ENCODE measurements around the gene NBL1. TPM values are rescaled to one million over a fixed set of nuclear protein-coding genes. Genes with fewer than 3 reads are reported as not detected.

NBL1 gene
- total and polyA plus RNA-seq, 9 of the 15 experiments (the other 6 are each of a cell fraction or from before 2014, with no cell fraction given): 0.10 to 3.7 (median 1.8) TPM; not detected in 1

DNA sequence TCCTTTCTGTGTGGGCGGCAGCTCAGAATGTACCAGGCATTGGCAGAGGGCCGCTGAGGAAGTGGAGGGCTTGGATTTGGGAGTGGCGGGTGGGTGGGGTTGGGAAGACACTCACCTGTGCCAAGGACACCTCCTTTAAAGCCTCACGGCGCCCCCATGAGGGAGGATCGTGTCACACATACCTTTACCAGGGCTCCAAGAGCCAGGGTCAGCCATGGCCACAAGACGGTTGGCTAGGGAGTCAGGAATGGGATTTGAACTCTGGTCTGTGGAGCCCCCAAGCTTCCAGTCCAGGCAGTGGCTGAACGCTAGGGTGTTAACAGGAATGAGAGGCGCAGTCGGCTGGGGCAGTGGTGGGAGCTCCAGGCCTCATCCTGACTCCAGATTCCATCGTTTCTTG lies 4.6 kb downstream of the NBL1 start:
- no TSS peak for BruUV-seq (replicated peaks)
- ChIA-PET POLR2A (interaction anchor here (0.7 to 1.0 kb wide), 2 partner anchors 25 to 306 kb away, joined by 3 to 4 read pairs; no protein-coding TSS in a partner anchor), CTCF (ENCODE audit: low intra/inter-chr PET ratio) (interaction anchor here (0.6 to 3.5 kb wide), 5 partner anchors 209 to 470 kb away, joined by 3 to 12 read pairs (median 3); no protein-coding TSS in a partner anchor)
- peak; percentile 70 for FAIRE-seq
- intact Hi-C loops (cut with micrococcal nuclease): loop anchor here (5.0 to 10.0 kb wide), 2 partner anchors 161 to 184 kb away; partner anchors contain the start of gene CAPZB
- WGBS (ENCODE audit: insufficient coverage, low coverage, missing lambda C conversion rate): 36% methylated on average over 11 of the region's 11 CpGs
- H3K27me3 ChIP-seq (ENCODE audit: control insufficient read depth in 2 of 2, insufficient read depth in 2 of 2, low read length in 2 of 2): peaks cover 8 to 23% of the 10 kb centered on the region in 2 experiments; a peak in 3 of 5 replicates
- H3K9me3 ChIP-seq (replicated peaks; ENCODE audit: control insufficient read depth, insufficient read depth, low read depth, low read length): no peaks in the 10 kb centered on the region
- no peak overlapping the region for H3K4me3 ChIP-seq
- ATAC-seq: peak; percentile 48
- no peaks in the 10 kb centered on the region for H3K79me2 ChIP-seq (ENCODE audit: control insufficient read depth, insufficient read depth, low read length)
- peaks cover 3% of the 10 kb centered on the region; the same call in 1 of the 2 replicates for H4K20me1 ChIP-seq (replicated peaks; ENCODE audit: control insufficient read depth, insufficient read depth, low read length)
- peaks cover 15 to 42% of the 10 kb centered on the region in 2 experiments; a peak in 4 of 5 replicates for H3K4me1 ChIP-seq (replicated peaks in 1 of 2; ENCODE audit: control insufficient read depth in 2 of 2, insufficient read depth in 2 of 2, low read length in 2 of 2)
- H3K27ac ChIP-seq (ENCODE audit: extremely low read depth, low read depth, low read length): no peak overlapping the region
- H3K9ac ChIP-seq (ENCODE audit: insufficient read depth in 1 of 2, low read depth in 2 of 2, low read length in 2 of 2): no peak overlapping the region
- H2AFZ ChIP-seq (ENCODE audit: low read depth, low read length): no peak overlapping the region
- no peaks in the 10 kb centered on the region for H3K9me1 ChIP-seq (ENCODE audit: control insufficient read depth, insufficient read depth, low read length)
- in situ Hi-C loops (cut with MboI): no loop called here
- peak in 3 of 4 experiments; percentile 33 to 63 (median 61) for DNase-seq (ENCODE audit: extremely low read depth in 1 of 4, low spot score in 3 of 4)
- no peak overlapping the region for H3K4me2 ChIP-seq (ENCODE audit: insufficient read depth, low read length)
- H3K36me3 ChIP-seq (ENCODE audit: control insufficient read depth, insufficient read depth, low read length): no peaks in the 10 kb centered on the region
- no peak for TF ChIP-seq ZKSCAN8 (CRISPR knock-in tag; IDR thresholded peaks at IDR 0.05)
- peak; percentile 73; the same call in 1 of the 2 replicates for TF ChIP-seq STAG1 (CRISPR knock-in tag; IDR thresholded peaks at IDR 0.05; ENCODE audit: borderline replicate concordance)
- TF ChIP-seq, protein P1, sequence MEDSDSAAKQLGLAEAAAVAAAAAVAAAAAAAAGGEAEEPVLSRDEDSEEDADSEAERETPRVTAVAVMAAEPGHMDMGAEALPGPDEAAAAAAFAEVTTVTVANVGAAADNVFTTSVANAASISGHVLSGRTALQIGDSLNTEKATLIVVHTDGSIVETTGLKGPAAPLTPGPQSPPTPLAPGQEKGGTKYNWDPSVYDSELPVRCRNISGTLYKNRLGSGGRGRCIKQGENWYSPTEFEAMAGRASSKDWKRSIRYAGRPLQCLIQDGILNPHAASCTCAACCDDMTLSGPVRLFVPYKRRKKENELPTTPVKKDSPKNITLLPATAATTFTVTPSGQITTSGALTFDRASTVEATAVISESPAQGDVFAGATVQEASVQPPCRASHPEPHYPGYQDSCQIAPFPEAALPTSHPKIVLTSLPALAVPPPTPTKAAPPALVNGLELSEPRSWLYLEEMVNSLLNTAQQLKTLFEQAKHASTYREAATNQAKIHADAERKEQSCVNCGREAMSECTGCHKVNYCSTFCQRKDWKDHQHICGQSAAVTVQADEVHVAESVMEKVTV (CRISPR knock-in tag; IDR thresholded peaks at IDR 0.05): 0 out of 2 replicates have a peak, but pooled peaks have one; percentile 22
- TF ChIP-seq, protein P2, sequence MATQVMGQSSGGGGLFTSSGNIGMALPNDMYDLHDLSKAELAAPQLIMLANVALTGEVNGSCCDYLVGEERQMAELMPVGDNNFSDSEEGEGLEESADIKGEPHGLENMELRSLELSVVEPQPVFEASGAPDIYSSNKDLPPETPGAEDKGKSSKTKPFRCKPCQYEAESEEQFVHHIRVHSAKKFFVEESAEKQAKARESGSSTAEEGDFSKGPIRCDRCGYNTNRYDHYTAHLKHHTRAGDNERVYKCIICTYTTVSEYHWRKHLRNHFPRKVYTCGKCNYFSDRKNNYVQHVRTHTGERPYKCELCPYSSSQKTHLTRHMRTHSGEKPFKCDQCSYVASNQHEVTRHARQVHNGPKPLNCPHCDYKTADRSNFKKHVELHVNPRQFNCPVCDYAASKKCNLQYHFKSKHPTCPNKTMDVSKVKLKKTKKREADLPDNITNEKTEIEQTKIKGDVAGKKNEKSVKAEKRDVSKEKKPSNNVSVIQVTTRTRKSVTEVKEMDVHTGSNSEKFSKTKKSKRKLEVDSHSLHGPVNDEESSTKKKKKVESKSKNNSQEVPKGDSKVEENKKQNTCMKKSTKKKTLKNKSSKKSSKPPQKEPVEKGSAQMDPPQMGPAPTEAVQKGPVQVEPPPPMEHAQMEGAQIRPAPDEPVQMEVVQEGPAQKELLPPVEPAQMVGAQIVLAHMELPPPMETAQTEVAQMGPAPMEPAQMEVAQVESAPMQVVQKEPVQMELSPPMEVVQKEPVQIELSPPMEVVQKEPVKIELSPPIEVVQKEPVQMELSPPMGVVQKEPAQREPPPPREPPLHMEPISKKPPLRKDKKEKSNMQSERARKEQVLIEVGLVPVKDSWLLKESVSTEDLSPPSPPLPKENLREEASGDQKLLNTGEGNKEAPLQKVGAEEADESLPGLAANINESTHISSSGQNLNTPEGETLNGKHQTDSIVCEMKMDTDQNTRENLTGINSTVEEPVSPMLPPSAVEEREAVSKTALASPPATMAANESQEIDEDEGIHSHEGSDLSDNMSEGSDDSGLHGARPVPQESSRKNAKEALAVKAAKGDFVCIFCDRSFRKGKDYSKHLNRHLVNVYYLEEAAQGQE (IDR thresholded peaks at IDR 0.05; ENCODE audit: borderline replicate concordance): peak; percentile 47; the same call in 1 of the 2 replicates
- TF ChIP-seq, protein P2 (CRISPR knock-in tag; IDR thresholded peaks at IDR 0.05; ENCODE audit: low read depth): no peak
- TF ChIP-seq, protein P3, sequence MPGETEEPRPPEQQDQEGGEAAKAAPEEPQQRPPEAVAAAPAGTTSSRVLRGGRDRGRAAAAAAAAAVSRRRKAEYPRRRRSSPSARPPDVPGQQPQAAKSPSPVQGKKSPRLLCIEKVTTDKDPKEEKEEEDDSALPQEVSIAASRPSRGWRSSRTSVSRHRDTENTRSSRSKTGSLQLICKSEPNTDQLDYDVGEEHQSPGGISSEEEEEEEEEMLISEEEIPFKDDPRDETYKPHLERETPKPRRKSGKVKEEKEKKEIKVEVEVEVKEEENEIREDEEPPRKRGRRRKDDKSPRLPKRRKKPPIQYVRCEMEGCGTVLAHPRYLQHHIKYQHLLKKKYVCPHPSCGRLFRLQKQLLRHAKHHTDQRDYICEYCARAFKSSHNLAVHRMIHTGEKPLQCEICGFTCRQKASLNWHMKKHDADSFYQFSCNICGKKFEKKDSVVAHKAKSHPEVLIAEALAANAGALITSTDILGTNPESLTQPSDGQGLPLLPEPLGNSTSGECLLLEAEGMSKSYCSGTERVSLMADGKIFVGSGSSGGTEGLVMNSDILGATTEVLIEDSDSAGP (CRISPR knock-in tag; IDR thresholded peaks at IDR 0.05): no peak
- peak; percentile 41 to 70 for TF ChIP-seq RAD21 (CRISPR knock-in tag; conservative IDR thresholded peaks at IDR 0.05 in 1 of 2, IDR thresholded peaks at IDR 0.05 in 1 of 2)
- 0 out of 2 replicates have a peak, but pooled peaks have one; percentile 13 for TF ChIP-seq SMC3 (conservative IDR thresholded peaks at IDR 0.05; ENCODE audit: insufficient read depth, low read depth, low read length)
